HEK293 (cell line): Measurements from ENCODE around the gene EIF4B.

Source experiments
- SALL2 ChIP-seq: fragments of 450-650 bp; formaldehyde crosslinking; IDR thresholded peaks from 2 replicates; pipeline ENCODE4 v1.5.0; 2017; ENCODE audit warnings: missing biosample characterization, mild to moderate bottlenecking, missing genetic modification characterization, borderline replicate concordance
- ZNF37A ChIP-seq: fragments of 450-650 bp; IDR thresholded peaks from 2 replicates; pipeline ENCODE4 v1.5.1; 2018; ENCODE audit warnings: missing biosample characterization, missing genetic modification characterization
- TF ChIP-seq, protein P1 (sequence below): fragments of 450-650 bp; formaldehyde crosslinking; IDR thresholded peaks from 2 replicates; pipeline ENCODE4 v1.5.1; 2016; ENCODE audit warnings: missing biosample characterization, missing genetic modification characterization
- TF ChIP-seq, protein P2 (sequence below): fragments of 450-650 bp; formaldehyde crosslinking; IDR thresholded peaks from 2 replicates; pipeline ENCODE4 v1.5.1; 2016; ENCODE audit warnings: missing biosample characterization, missing genetic modification characterization

DNA sequence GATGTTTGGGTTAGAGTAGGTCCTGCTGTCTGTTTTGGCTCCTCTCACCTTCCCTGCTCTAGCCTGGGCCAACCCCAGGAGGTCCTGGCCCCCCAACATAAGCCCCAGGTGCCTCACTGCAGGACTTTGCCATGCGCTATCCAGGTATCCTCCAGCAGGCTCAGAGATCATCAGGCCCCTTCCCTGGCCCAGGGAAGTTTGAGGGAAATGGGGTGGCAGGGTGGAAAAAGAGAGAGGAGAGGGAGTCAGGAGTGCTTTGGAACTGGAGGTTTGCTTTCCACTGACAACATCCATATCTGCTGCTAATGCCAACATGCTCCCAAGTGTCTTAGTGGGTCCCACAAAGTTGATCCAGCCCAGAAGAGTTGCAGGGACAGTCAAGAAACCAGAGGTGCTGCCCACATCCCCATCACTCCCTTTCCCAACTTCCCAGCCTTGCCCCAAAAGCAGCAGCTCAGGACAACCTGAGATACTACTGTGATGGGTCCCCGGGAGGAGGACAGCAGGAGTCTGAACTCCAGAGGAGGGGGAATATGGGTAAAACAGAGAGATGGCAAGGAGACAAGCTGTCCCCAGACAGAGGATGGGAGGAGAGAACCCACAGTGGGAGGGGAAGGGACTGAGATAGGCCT lies 44.3 kb downstream of the EIF4B start:
- TF ChIP-seq ZNF37A (tag by site-specific recombination): no peak
- TF ChIP-seq, protein P1, sequence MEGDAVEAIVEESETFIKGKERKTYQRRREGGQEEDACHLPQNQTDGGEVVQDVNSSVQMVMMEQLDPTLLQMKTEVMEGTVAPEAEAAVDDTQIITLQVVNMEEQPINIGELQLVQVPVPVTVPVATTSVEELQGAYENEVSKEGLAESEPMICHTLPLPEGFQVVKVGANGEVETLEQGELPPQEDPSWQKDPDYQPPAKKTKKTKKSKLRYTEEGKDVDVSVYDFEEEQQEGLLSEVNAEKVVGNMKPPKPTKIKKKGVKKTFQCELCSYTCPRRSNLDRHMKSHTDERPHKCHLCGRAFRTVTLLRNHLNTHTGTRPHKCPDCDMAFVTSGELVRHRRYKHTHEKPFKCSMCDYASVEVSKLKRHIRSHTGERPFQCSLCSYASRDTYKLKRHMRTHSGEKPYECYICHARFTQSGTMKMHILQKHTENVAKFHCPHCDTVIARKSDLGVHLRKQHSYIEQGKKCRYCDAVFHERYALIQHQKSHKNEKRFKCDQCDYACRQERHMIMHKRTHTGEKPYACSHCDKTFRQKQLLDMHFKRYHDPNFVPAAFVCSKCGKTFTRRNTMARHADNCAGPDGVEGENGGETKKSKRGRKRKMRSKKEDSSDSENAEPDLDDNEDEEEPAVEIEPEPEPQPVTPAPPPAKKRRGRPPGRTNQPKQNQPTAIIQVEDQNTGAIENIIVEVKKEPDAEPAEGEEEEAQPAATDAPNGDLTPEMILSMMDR (tag by site-specific recombination): no peak
- TF ChIP-seq, protein P2, sequence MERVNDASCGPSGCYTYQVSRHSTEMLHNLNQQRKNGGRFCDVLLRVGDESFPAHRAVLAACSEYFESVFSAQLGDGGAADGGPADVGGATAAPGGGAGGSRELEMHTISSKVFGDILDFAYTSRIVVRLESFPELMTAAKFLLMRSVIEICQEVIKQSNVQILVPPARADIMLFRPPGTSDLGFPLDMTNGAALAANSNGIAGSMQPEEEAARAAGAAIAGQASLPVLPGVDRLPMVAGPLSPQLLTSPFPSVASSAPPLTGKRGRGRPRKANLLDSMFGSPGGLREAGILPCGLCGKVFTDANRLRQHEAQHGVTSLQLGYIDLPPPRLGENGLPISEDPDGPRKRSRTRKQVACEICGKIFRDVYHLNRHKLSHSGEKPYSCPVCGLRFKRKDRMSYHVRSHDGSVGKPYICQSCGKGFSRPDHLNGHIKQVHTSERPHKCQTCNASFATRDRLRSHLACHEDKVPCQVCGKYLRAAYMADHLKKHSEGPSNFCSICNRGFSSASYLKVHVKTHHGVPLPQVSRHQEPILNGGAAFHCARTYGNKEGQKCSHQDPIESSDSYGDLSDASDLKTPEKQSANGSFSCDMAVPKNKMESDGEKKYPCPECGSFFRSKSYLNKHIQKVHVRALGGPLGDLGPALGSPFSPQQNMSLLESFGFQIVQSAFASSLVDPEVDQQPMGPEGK (tag by site-specific recombination): no peak
- TF ChIP-seq SALL2 (tag by site-specific recombination): no peak
